GM11168 (cell line): Measurements from ENCODE around the gene FRYL.
"Not testable (repeated sequence)": the region's sequence is repeated elsewhere in the genome, so short reads cannot be mapped to it uniquely, and the experiment has no call there.

Experiments used
- in situ Hi-C: fragments of 300-500 bp; cut with MboI; formaldehyde crosslinking; loops from one replicate; pipeline ENCODE4 v1.12.0; 2022; ENCODE audit warnings: low sequenced_read_pairs; ENCODE audit not compliant: unreplicated experiment

FRYL gene

DNA sequence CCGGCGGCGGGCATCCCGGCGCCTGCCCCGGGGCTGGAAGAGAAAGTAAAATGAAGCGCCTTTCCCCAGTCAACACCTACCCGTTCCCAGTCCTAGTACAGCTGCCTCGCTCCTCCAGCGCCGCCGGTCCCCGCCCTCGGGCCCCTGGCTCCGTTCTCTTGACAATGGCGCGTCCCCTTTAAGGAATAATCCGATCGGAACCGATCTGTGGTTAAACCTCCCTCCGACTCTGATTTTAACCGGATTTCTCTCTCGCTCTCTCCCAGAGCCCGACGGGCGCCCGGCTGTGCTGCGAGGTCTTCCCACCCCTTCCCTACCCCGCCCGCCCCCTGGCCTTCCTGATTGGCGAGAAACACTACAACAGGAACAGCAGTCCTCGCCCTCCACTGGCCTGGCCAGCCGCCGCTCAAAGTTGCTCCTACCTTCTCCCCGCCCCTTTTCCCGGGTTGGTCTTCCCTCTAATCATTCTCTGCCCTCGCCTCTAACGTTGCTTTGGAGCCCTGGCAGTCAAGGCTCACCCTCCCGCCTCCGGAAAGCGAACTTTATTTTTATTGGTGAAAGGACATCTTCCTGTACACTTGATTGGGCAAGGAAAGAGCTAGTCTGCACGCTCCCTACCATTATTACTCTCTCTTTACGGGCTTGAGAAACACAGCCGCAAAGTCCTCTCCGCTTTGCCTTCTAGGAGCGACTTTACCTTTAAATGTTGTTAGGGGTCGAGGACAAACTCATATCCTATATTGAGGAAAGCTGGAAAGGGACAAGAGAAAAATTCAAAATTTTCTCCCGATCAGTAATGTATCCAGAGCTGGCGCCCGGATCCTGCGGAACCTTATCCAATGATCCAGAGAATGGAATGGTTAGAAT, at the start of gene FRYL:
FRYL (minus strand) TSS at position 282 of the 867 bp plus-strand sequence. CDS start 145,869 bp downstream, outside the sequence.
- in situ Hi-C loops, result no loop called here

DNA sequence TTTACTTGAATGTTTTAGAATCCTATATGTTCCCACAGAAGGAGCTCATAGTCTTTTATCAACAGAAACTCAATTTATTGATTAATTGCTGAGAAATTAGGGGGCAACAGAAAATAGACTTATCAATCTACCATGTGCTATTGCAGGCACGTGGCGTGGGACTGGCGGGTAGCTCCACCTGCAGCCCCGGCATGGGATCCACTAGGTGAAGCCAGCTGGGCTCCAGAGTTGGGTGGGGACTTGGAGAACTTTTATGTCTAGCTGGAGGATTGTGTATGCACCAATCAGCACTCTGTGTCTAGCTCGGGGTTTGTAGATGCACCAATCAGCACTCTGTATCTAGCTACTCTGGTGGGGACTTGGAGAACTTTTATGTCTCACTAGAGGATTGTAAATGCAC, 47.5 kb upstream of the FRYL start:
- in situ Hi-C loops, result no loop called here

- in situ Hi-C loops, result not testable (repeated sequence)
Measured at GRCh38 chr4:48821431-48821830, 41.4 kb upstream of the FRYL start.

- in situ Hi-C loops, result no loop called here
Measured at GRCh38 chr4:48816971-48817370, 36.9 kb upstream of the FRYL start.

DNA sequence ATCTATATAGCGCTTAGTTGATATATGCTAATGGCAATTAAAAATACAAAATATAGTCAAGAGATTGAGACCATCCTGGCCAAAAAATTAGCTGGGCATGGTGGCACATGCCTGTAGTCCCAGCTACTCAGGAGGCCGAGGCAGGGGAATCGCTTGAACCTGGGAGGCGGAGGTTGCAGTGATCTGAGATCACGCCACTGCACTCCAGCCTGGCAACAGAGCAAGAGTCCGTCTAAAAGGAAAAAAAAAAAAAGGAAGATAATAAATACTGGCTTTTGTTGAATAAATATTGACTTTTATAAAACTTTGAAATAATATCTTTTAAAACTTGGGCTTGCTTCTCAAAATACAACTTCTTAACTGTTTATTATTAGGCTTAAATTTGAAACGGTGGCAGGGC, 36.2 kb upstream of the FRYL start:
- in situ Hi-C loops, result not testable (repeated sequence)

- in situ Hi-C loops, result no loop called here
Measured at GRCh38 chr4:48815483-48815882, 35.4 kb upstream of the FRYL start.

GRCh38 chr4:48813964-48814363, 33.9 kb upstream of the FRYL start:
- in situ Hi-C loops, result no loop called here

- in situ Hi-C loops, result no loop called here
Measured at GRCh38 chr4:48812866-48813265, 32.8 kb upstream of the FRYL start.

GRCh38 chr4:48804584-48805301, 24.7 kb upstream of the FRYL start:
- in situ Hi-C loops, result no loop called here

DNA sequence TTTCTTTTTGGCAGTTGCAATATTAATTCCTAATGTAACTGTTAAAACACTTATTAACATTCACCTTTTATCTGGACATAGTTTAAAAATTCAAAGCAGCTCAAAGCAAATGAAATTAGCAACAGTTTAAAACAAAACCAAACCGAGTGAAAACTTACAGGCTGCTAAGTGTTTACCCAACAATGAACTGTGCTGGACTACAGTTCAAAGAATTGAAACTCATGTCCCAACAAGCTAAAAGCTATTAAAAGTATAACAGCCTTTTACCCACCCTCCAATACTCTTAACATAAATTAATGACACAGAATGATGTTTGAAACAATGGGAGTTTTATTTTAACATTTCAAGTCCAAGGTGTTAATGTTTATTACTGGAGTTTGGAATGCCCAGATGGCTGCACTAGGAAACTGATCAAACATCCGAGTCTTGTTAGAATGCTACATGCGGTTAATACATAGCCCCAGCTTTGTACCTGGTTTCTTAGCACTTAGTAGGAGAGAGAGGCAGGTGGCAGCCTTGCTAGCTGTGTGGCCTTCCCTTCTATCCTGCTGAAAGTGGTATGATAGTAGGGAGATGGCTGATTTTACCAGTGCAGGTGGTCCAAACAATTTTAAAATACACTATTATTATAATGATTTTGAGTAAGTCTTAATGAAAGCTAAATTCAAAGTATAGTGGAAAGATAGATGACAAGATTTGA, 21.1 kb upstream of the FRYL start:
- in situ Hi-C loops, result no loop called here

- in situ Hi-C loops, result not testable (repeated sequence)
Measured at GRCh38 chr4:48800155-48800554, 20.1 kb upstream of the FRYL start.

DNA sequence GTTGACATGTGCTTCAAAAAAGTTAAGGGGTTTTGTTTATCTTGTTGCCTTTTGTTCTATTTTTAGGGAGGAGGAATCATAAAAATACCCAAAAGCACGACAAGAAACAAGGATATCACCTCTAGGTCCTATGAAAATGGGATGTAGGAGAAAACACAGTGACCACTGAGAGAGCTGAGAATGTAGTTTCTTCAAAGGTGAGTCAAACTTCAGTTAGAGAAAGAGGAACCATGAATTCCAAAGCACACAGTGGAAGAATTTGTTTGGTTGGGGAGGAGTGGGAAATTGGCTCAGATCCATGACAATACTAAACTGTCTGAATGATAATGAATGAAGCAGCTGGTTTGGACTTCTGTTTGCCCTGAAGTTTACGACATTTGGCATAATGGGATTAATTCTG, 19.1 kb upstream of the FRYL start:
- in situ Hi-C loops, result no loop called here

GRCh38 chr4:48798117-48798516, 18.0 kb upstream of the FRYL start:
- in situ Hi-C loops, result no loop called here

DNA sequence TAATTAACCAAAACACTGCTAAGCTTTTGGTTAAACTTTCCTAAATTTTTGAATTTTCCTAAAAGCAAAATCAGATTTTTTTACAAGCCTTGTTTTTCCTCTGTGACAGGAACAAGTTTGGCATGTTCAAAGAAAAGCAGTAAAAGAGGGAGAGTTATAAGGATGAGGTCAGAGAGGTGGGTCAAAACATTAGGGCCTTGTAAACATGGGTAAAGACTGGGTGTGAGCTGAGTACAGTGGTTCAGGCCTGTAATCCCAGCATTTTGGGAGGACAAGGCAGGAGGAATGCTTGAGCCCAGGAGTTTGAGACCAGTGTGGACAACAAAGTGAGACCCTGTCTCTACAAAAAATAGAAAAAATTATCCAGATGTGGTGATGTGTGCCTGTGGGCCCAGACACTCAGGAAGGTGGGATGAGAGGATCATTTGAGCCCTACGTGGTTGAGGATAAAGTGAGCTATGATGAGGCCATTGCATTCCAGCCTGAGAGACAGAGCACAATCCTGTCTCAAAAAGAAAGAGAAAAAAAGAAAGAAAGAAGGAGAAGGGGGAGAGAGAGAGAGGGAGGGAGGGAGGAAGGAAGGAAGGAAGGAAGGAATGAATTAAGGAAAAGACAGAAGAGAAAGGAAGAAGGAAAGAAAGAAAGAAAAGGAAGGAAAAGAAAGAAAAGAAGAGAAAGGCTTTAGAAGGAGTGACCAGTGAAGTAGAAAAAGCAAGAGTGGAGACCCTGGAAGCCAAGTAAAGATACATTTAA, 17.0 kb upstream of the FRYL start:
- in situ Hi-C loops, result no loop called here

GRCh38 chr4:48796191-48796926, 16.3 kb upstream of the FRYL start:
- in situ Hi-C loops, result no loop called here

DNA sequence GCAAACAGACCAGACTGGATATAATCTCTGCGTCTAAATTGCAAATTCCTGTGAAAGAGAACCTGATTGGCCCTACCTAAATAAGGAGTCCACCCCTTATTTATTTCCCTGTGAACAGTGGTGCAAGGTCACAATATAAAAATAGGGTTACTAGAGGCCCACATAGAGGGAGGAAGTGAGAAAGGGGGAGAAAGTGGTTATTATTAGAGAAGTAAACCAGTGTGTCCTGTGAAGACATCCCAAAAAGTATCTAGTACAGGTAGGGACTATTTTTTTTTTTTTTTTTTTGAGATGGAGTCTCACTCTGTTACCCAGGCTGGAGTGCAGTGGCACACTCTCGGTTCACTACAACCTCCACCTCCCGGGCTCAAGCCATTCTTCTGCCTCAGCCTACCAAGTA, 15.0 kb upstream of the FRYL start:
- in situ Hi-C loops, result no loop called here

DNA sequence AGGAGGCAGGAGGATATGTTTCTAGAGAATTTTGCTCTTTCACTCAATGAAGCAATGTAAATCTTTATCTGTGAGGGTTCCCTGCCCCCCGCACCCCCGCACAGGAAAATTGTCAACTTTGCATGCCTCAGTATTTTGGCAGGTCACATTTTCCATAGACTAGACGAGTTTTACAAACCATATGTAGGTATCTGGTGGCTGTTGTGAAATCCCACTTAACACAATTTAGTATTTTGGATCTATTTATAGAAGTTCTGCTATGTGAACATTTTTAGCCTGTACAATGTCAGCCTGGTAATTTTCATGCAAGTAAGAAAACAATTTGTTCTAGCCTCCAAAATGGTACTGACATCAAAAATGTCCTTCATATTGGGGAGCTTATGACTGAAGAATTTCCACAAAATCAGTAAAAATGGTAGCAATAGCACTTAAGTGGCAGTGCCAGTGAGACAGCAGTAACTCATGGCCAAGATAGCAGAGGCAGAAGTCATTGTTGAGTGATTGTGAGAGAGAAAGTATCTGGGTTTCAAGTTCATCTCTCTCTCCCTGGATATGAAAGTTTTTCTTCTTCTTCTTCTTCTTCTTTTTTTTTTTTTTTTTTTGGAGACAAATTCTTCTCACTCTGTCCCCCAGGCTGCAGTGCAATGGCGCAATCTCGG, 12.4 kb upstream of the FRYL start:
- in situ Hi-C loops, result no loop called here

DNA sequence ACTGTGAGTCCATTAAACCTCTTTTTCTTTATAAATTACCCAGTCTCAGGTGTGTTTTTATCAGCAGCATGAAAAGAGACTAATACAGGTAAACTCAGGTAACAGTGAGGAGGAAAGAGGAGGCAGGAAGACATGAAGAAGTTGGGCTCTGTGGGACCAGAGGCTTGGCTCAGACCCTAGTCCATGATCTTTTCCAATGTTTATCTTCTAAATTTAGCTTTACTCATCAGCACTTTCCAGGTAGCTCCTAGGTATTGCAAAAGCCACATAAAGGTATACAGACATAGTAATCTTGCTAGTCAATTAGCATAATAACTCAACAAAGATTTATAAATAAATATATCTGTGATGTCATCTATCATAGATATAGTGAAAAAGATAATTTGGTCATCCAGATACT, 11.2 kb upstream of the FRYL start:
- in situ Hi-C loops, result no loop called here

DNA sequence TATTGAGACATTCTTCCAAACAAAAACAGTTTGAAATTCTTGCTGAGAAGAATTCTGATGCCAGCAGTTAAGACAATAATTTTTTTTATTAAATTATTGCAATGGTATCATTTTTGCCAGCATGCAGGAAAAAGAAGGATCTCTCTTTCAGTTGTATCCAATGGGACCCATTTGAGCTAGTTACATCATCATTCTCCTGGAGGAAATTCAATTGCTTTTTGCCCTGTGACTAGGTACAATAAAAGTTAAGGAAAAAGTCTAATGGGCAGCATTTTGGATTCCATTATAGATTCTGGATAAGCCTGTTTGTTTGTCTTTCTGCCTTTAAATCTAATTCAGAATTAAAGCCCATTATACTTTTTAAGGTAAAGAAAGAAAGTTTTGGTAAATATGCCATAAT, 10.5 kb upstream of the FRYL start:
- in situ Hi-C loops, result no loop called here
